ENCODE results near the gene USH2A. TPM values are rescaled to one million over a fixed set of nuclear protein-coding genes. Genes with fewer than 3 reads are reported as not detected.
A peak's percentile ranks its signal among the peaks of the same experiment; 100 is the strongest.

Gene USH2A
- total RNA-seq, 1 donor from 2014 or later = 0.04 TPM

GRCh38 chr1:216458812-216459211 is 35.6 kb upstream of the USH2A start:
- peaks cover 3% of the 10 kb centered on the region for H3K9me3 Mint-ChIP-seq
- H3K4me1 ChIP-seq = no peaks in the 10 kb centered on the region
- no peaks in the 10 kb centered on the region for H3F3A ChIP-seq (ENCODE audit: low read depth)
- no peak for DNase-seq (ENCODE audit: low spot score)
- peaks cover 2% of the 10 kb centered on the region for H3K27me3 Mint-ChIP-seq (ENCODE audit: insufficient read depth, low read depth)
- H3K27ac Mint-ChIP-seq = no peak overlapping the region
- H2AFZ ChIP-seq (replicated peaks) = no peak overlapping the region
- no peaks in the 10 kb centered on the region for H3K9me3 ChIP-seq (ENCODE audit: low read depth)
- H4K20me1 ChIP-seq (ENCODE audit: low read depth) = no peaks in the 10 kb centered on the region
- no peaks in the 10 kb centered on the region for H3K79me2 ChIP-seq (ENCODE audit: low read depth)
- no peak overlapping the region for H3K4me3 Mint-ChIP-seq
- H3K36me3 ChIP-seq = no peaks in the 10 kb centered on the region
- H3K9ac ChIP-seq = no peak overlapping the region
- H3K36me3 Mint-ChIP-seq = no peaks in the 10 kb centered on the region
- no peak overlapping the region for H3K27ac ChIP-seq
- H3K4me1 Mint-ChIP-seq = peaks cover 18% of the 10 kb centered on the region
- no peak overlapping the region for H3K4me3 ChIP-seq
- no peaks in the 10 kb centered on the region for H3K27me3 ChIP-seq
- no peak overlapping the region for H3K4me2 ChIP-seq
- TF ChIP-seq CTCF (IDR thresholded peaks at IDR 0.05) (no peak), EZH2 (IDR thresholded peaks at IDR 0.05) (no peak), EZH2phosphoT487 (IDR thresholded peaks at IDR 0.05) (no peak)

- Histone ChIP-seq H3K27me3 (no peaks in the 10 kb centered on the region), H3K36me3 (no peaks in the 10 kb centered on the region), H3F3A (ENCODE audit: low read depth) (no peaks in the 10 kb centered on the region), H3K9ac (no peak overlapping the region), H2AFZ (replicated peaks) (no peak overlapping the region), H3K4me2 (no peak overlapping the region), H3K27ac (no peak overlapping the region), H3K4me1 (no peaks in the 10 kb centered on the region), H3K79me2 (ENCODE audit: low read depth) (no peaks in the 10 kb centered on the region), H3K4me3 (no peak overlapping the region), H4K20me1 (ENCODE audit: low read depth) (no peaks in the 10 kb centered on the region), H3K9me3 (ENCODE audit: low read depth) (no peaks in the 10 kb centered on the region)
- DNase-seq (ENCODE audit: low spot score) = no peak
- Mint-ChIP-seq H3K27me3 (ENCODE audit: insufficient read depth, low read depth) (no peaks in the 10 kb centered on the region), H3K36me3 (no peaks in the 10 kb centered on the region), H3K9me3 (peaks cover 3% of the 10 kb centered on the region), H3K4me3 (no peak overlapping the region), H3K4me1 (peaks cover 16% of the 10 kb centered on the region), H3K27ac (no peak overlapping the region)
- TF ChIP-seq EZH2 (IDR thresholded peaks at IDR 0.05) (no peak), CTCF (IDR thresholded peaks at IDR 0.05) (no peak), EZH2phosphoT487 (IDR thresholded peaks at IDR 0.05) (no peak)
These were observed 34.1 kb upstream of the USH2A start for GRCh38 chr1:216457356-216457755.

- no peak overlapping the region for H3K27ac ChIP-seq
- H4K20me1 ChIP-seq (ENCODE audit: low read depth) = no peaks in the 10 kb centered on the region
- peak; percentile 30 for DNase-seq (ENCODE audit: low spot score)
- H3K36me3 ChIP-seq = no peaks in the 10 kb centered on the region
- H3K4me3 ChIP-seq = no peak overlapping the region
- Mint-ChIP-seq H3K27ac (peak overlapping the region; percentile 36), H3K36me3 (no peaks in the 10 kb centered on the region), H3K4me1 (peaks cover 13% of the 10 kb centered on the region), H3K9me3 (peaks cover 3% of the 10 kb centered on the region), H3K4me3 (no peak overlapping the region), H3K27me3 (ENCODE audit: insufficient read depth, low read depth) (no peaks in the 10 kb centered on the region)
- no peak overlapping the region for H3K4me2 ChIP-seq
- H2AFZ ChIP-seq (replicated peaks) = no peak overlapping the region
- no peaks in the 10 kb centered on the region for H3F3A ChIP-seq (ENCODE audit: low read depth)
- H3K4me1 ChIP-seq = no peaks in the 10 kb centered on the region
- H3K79me2 ChIP-seq (ENCODE audit: low read depth) = no peaks in the 10 kb centered on the region
- TF ChIP-seq CTCF (IDR thresholded peaks at IDR 0.05) (no peak), EZH2phosphoT487 (IDR thresholded peaks at IDR 0.05) (no peak), EZH2 (IDR thresholded peaks at IDR 0.05) (no peak)
- H3K27me3 ChIP-seq = no peaks in the 10 kb centered on the region
- no peaks in the 10 kb centered on the region for H3K9me3 ChIP-seq (ENCODE audit: low read depth)
- no peak overlapping the region for H3K9ac ChIP-seq
These were observed 33.4 kb upstream of the USH2A start for GRCh38 chr1:216456682-216457081.
